IMR-90 (cell line): ENCODE data around the gene ZCCHC7.

Source experiments
- CEBPB ChIP-seq: IDR thresholded peaks from 2 replicates; pipeline ENCODE4 v1.6.1; 2012; ENCODE audit warnings: low read depth, low read length, improper control_type of control experiment
- CTCF ChIP-seq: conservative IDR thresholded peaks from 2 replicates; pipeline ENCODE4 v1.5.1; 2012; ENCODE audit warnings: mild to moderate bottlenecking, low read depth, low read length, improper control_type of control experiment
- ELK1 ChIP-seq: fragments of 150-350 bp; IDR thresholded peaks from 2 replicates; pipeline ENCODE4 v1.6.1; 2016; ENCODE audit warnings: low read depth, mild to moderate bottlenecking, low read length, moderate library complexity, borderline replicate concordance
- FOS ChIP-seq: fragments of 150-350 bp; IDR thresholded peaks from 2 replicates; pipeline ENCODE4 v1.6.1; 2016; ENCODE audit warnings: low read depth, low read length
- MAFK ChIP-seq: IDR thresholded peaks from 2 replicates; pipeline ENCODE4 v1.6.1; 2012; ENCODE audit warnings: low read depth, low read length, improper control_type of control experiment
- MAZ ChIP-seq: IDR thresholded peaks from 2 replicates; pipeline ENCODE4 v1.6.1; 2012; ENCODE audit warnings: low read depth, mild to moderate bottlenecking, low read length, improper control_type of control experiment, moderate library complexity, borderline replicate concordance
- MXI1 ChIP-seq: IDR thresholded peaks from 2 replicates; pipeline ENCODE4 v1.6.1; 2012; ENCODE audit warnings: low read depth, mild to moderate bottlenecking, low read length, moderate library complexity, borderline replicate concordance
- POLR2A ChIP-seq: IDR thresholded peaks from 2 replicates; pipeline ENCODE4 v1.6.1; 2012; ENCODE audit warnings: mild to moderate bottlenecking, low read depth, low read length
- RAD21 ChIP-seq: IDR thresholded peaks from 2 replicates; pipeline ENCODE4 v1.6.1; 2012; ENCODE audit warnings: low read length, improper control_type of control experiment
- RCOR1 ChIP-seq: IDR thresholded peaks from 2 replicates; pipeline ENCODE4 v1.6.1; 2012; ENCODE audit warnings: mild to moderate bottlenecking, low read length, improper control_type of control experiment; ENCODE audit not compliant: insufficient replicate concordance
- RFX5 ChIP-seq: IDR thresholded peaks from 2 replicates; pipeline ENCODE4 v1.8.0; 2012; ENCODE audit warnings: low read depth, mild to moderate bottlenecking, low read length, moderate library complexity
- SMC3 ChIP-seq: fragments of 150-350 bp; IDR thresholded peaks from 2 replicates; pipeline ENCODE4 v1.6.1; 2016; ENCODE audit warnings: low read depth, mild to moderate bottlenecking, antibody characterized with exemption, low read length, moderate library complexity
- USF2 ChIP-seq: fragments of 150-350 bp; IDR thresholded peaks from 2 replicates; pipeline ENCODE4 v1.6.1; 2017; ENCODE audit warnings: mild to moderate bottlenecking, antibody characterized with exemption, low read length, low read depth

- no peak for TF ChIP-seq CEBPB
- TF ChIP-seq POLR2A: no peak
- peak; percentile 57 for TF ChIP-seq CTCF
- no peak for TF ChIP-seq RFX5
- no peak for TF ChIP-seq RCOR1
- no peak for TF ChIP-seq USF2
- no peak for TF ChIP-seq MXI1
- TF ChIP-seq ELK1: no peak
- peak; percentile 66 for TF ChIP-seq SMC3
- TF ChIP-seq MAZ: no peak
- no peak for TF ChIP-seq MAFK
- TF ChIP-seq RAD21: peak; percentile 75
- no peak for TF ChIP-seq FOS
Measured at GRCh38 chr9:37262410-37262809, 142.0 kb downstream of the ZCCHC7 start.
